ENCODE results near the gene STYXL2. TPM values are rescaled to one million over a fixed set of nuclear protein-coding genes. Genes with fewer than 3 reads are reported as not detected.

STYXL2 gene
- total and polyA plus RNA-seq, 2 donors (not counting 3 experiments of a cell fraction or from before 2014, with no cell fraction given), result not detected

DNA sequence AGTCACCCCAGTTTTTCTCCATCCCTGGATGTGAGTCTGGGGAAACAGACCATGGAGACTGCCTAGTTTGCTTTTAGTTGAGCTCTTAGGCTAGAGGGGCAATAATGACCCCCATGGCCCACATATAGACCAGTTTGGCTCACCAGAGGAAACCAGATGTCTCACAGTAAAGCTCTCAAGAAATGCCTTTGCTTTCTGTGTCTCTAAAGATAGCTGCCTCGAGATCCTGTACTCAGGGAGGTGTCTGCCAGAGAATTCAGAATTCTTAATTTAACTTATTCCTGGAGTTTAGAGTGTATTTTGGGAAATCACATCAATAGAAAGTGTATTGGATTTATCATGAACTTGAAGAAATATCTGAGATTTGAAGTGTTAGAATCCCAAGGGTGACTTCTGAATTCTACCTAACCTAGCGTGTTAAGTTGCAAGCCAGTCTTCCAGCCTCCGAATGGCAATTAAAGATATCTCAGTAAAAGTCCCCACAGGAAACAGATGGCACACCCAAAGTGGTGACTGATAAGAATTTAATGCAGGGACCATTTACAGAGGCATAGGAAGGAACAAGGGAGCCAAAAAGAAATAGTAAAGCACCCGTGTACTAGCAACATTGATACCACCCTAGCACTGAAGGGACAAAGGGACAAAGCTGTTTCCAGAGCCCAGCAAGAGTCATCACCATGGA lies 37.1 kb downstream of the STYXL2 start:
- intact Hi-C loops (cut with micrococcal nuclease), result no loop called here
- FAIRE-seq (no peak), DNase-seq (ENCODE audit: low read depth, low spot score) (no peak)
- H3K4me3 ChIP-seq (replicated peaks in 1 of 3; ENCODE audit: insufficient read depth in 1 of 3, low read depth in 1 of 3, low read length in 3 of 3), result no peak overlapping the region
- H3K4me1 ChIP-seq (ENCODE audit: control insufficient read depth, extremely low read depth, insufficient read depth, low read length), result no peaks in the 10 kb centered on the region
- H3K27ac ChIP-seq (ENCODE audit: insufficient read depth, low read depth, low read length), result no peak overlapping the region
- no peak overlapping the region for H3K4me2 ChIP-seq (ENCODE audit: insufficient read depth, low read length)
- no peaks in the 10 kb centered on the region for H4K20me1 ChIP-seq (replicated peaks; ENCODE audit: control insufficient read depth, extremely low read depth, insufficient read depth, low read length)
- BruUV-seq (replicated peaks), result no TSS peak
- H3K27me3 ChIP-seq (ENCODE audit: control insufficient read depth in 2 of 2, insufficient read depth in 2 of 2, low read length in 2 of 2), result no peaks in the 10 kb centered on the region
- H3K79me2 ChIP-seq (ENCODE audit: control insufficient read depth, insufficient read depth, low read length), result no peaks in the 10 kb centered on the region
- dilution Hi-C loops (cut with MboI; ENCODE audit: extremely low pct_ligation_motif_present, low sequenced_read_pairs), result no loop called here
- H3K9ac ChIP-seq (replicated peaks; ENCODE audit: extremely low read depth, insufficient read depth, low read length), result no peak overlapping the region
- no peaks in the 10 kb centered on the region for H3K9me1 ChIP-seq (replicated peaks; ENCODE audit: control insufficient read depth, extremely low read depth, insufficient read depth, low read length)
- ChIA-PET POLR2A (no interaction called here), CTCF (no interaction called here)
- TF ChIP-seq POLR2AphosphoS5 (IDR thresholded peaks at IDR 0.05; ENCODE audit: insufficient read depth, low read depth, low read length), result no peak
- no peak for TF ChIP-seq FOS (IDR thresholded peaks at IDR 0.05; ENCODE audit: borderline replicate concordance, insufficient read depth, low read length)
- TF ChIP-seq MYC (IDR thresholded peaks at IDR 0.05; ENCODE audit: low read depth, low read length), result no peak
- TF ChIP-seq JUN (IDR thresholded peaks at IDR 0.05; ENCODE audit: borderline replicate concordance, insufficient read depth, insufficient read length, low read depth), result no peak
- no peak for TF ChIP-seq POLR2A (IDR thresholded peaks at IDR 0.05; ENCODE audit: low read depth, low read length)
- TF ChIP-seq, protein P1, sequence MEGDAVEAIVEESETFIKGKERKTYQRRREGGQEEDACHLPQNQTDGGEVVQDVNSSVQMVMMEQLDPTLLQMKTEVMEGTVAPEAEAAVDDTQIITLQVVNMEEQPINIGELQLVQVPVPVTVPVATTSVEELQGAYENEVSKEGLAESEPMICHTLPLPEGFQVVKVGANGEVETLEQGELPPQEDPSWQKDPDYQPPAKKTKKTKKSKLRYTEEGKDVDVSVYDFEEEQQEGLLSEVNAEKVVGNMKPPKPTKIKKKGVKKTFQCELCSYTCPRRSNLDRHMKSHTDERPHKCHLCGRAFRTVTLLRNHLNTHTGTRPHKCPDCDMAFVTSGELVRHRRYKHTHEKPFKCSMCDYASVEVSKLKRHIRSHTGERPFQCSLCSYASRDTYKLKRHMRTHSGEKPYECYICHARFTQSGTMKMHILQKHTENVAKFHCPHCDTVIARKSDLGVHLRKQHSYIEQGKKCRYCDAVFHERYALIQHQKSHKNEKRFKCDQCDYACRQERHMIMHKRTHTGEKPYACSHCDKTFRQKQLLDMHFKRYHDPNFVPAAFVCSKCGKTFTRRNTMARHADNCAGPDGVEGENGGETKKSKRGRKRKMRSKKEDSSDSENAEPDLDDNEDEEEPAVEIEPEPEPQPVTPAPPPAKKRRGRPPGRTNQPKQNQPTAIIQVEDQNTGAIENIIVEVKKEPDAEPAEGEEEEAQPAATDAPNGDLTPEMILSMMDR (IDR thresholded peaks at IDR 0.05; ENCODE audit: extremely low read depth in 1 of 2, insufficient read depth in 1 of 2, low read depth in 1 of 2, low read length in 2 of 2), result no peak
- TF ChIP-seq GATA2 (IDR thresholded peaks at IDR 0.05; ENCODE audit: insufficient read depth, insufficient read length, low read depth, low read length), result no peak
- TF ChIP-seq EZH2 (IDR thresholded peaks at IDR 0.05; ENCODE audit: borderline replicate concordance, low read depth, low read length, severe bottlenecking), result no peak
- TF ChIP-seq MAX (IDR thresholded peaks at IDR 0.05; ENCODE audit: insufficient read depth, insufficient read length), result no peak
- no peak overlapping the region for H2AFZ ChIP-seq (ENCODE audit: low read depth, low read length)
- no peaks in the 10 kb centered on the region for H3K9me3 ChIP-seq (replicated peaks; ENCODE audit: control insufficient read depth, insufficient read depth, low read length)
- no peaks in the 10 kb centered on the region for H3K36me3 ChIP-seq (ENCODE audit: control insufficient read depth in 2 of 2, extremely low read depth in 1 of 2, insufficient read depth in 2 of 2, low read length in 2 of 2)

Measured in endothelial cell of umbilical vein (primary cell).